Measurements from ENCODE around the gene PITX1. TPM values are rescaled to one million over a fixed set of nuclear protein-coding genes. Genes with fewer than 3 reads are reported as not detected.

Gene PITX1
- total RNA-seq, 2 donors from 2014 or later, result 7.8 to 9.9 TPM

- no peaks in the 10 kb centered on the region for H3K9me3 ChIP-seq
- no peak for DNase-seq
- H3K9ac ChIP-seq (ENCODE audit: low read depth in 2 of 2, low read length in 2 of 2), result no peak overlapping the region
- H3K4me1 ChIP-seq, result no peaks in the 10 kb centered on the region
- intact Hi-C loops (cut with DNase I), result no loop called here
- no peak for TF ChIP-seq CTCF (IDR thresholded peaks at IDR 0.05)
- no peak overlapping the region for H3K4me3 ChIP-seq
- H3K27ac ChIP-seq, result no peak overlapping the region
- H3K27me3 ChIP-seq, result no peaks in the 10 kb centered on the region
- H3K36me3 ChIP-seq, result no peaks in the 10 kb centered on the region
Observed at GRCh38 chr5:135008981-135009735, 24.9 kb downstream of the PITX1 start.

GRCh38 chr5:135008556-135008955 lies 25.5 kb downstream of the PITX1 start:
- no peak for DNase-seq
- TF ChIP-seq CTCF (IDR thresholded peaks at IDR 0.05), result no peak

GRCh38 chr5:135007749-135008363 lies 26.2 kb downstream of the PITX1 start:
- Histone ChIP-seq H3K9ac (ENCODE audit: low read depth in 2 of 2, low read length in 2 of 2) (no peak overlapping the region), H3K9me3 (no peaks in the 10 kb centered on the region), H3K4me3 (no peak overlapping the region), H3K27me3 (no peaks in the 10 kb centered on the region), H3K27ac (no peak overlapping the region), H3K4me1 (no peaks in the 10 kb centered on the region), H3K36me3 (no peaks in the 10 kb centered on the region)
- TF ChIP-seq CTCF (IDR thresholded peaks at IDR 0.05), result no peak
- intact Hi-C loops (cut with DNase I), result no loop called here
- no peak for DNase-seq

More at GRCh38 chr5:135008556-135008955, 25.5 kb downstream of the PITX1 start:
- Histone ChIP-seq H3K27me3 (no peaks in the 10 kb centered on the region), H3K36me3 (no peaks in the 10 kb centered on the region), H3K4me1 (no peaks in the 10 kb centered on the region), H3K27ac (no peak overlapping the region), H3K9me3 (no peaks in the 10 kb centered on the region), H3K9ac (ENCODE audit: low read depth in 2 of 2, low read length in 2 of 2) (no peak overlapping the region), H3K4me3 (no peak overlapping the region)
- intact Hi-C loops (cut with DNase I), result no loop called here

GRCh38 chr5:135007305-135007704 lies 26.7 kb downstream of the PITX1 start:
- no peak for DNase-seq
- intact Hi-C loops (cut with DNase I), result no loop called here

GRCh38 chr5:135005076-135005475 lies 29.0 kb downstream of the PITX1 start:
- H3K9ac ChIP-seq (ENCODE audit: low read depth in 2 of 2, low read length in 2 of 2), result no peak overlapping the region
- no peak for DNase-seq
- no peak overlapping the region for H3K27ac ChIP-seq
- H3K27me3 ChIP-seq, result no peaks in the 10 kb centered on the region
- H3K9me3 ChIP-seq, result no peaks in the 10 kb centered on the region
- no peaks in the 10 kb centered on the region for H3K36me3 ChIP-seq
- no peak for TF ChIP-seq CTCF (IDR thresholded peaks at IDR 0.05)
- intact Hi-C loops (cut with DNase I), result no loop called here
- H3K4me3 ChIP-seq, result no peak overlapping the region
- no peaks in the 10 kb centered on the region for H3K4me1 ChIP-seq

More at GRCh38 chr5:135007305-135007704, 26.7 kb downstream of the PITX1 start:
- Histone ChIP-seq H3K9ac (ENCODE audit: low read depth in 2 of 2, low read length in 2 of 2) (no peak overlapping the region), H3K4me1 (no peaks in the 10 kb centered on the region), H3K9me3 (no peaks in the 10 kb centered on the region), H3K27me3 (no peaks in the 10 kb centered on the region), H3K36me3 (no peaks in the 10 kb centered on the region), H3K4me3 (no peak overlapping the region), H3K27ac (no peak overlapping the region)
- no peak for TF ChIP-seq CTCF (IDR thresholded peaks at IDR 0.05)

Measured in colonic mucosa (tissue), 4 donors.